ENCODE data around the gene MED13L.

GRCh38 chr12:116156614-116157013 is 120.9 kb downstream of the MED13L start:
- TF ChIP-seq CTCF (conservative IDR thresholded peaks at IDR 0.05 in 1 of 2, IDR thresholded peaks at IDR 0.05 in 1 of 2; ENCODE audit: low read depth in 1 of 2, low read length in 2 of 2) (no peak), EZH2 (IDR thresholded peaks at IDR 0.05; ENCODE audit: low read length, missing control alignments) (no peak)
